ENCODE measurements around the gene RHOBTB3. TPM values are rescaled to one million over a fixed set of nuclear protein-coding genes. Genes with fewer than 3 reads are reported as not detected.
A peak's percentile ranks its signal among the peaks of the same experiment; 100 is the strongest.

RHOBTB3 gene
- total RNA-seq, 1 experiment from 2014 or later = 134 TPM

GRCh38 chr5:95731571-95732554 lies 727 bp downstream of the RHOBTB3 start:
- peak; percentile 41 for DNase-seq (ENCODE audit: low spot score)

- DNase-seq (ENCODE audit: low spot score) = no peak
Observed at GRCh38 chr5:95733107-95733665, 2.0 kb downstream of the RHOBTB3 start.

- no peak for DNase-seq (ENCODE audit: low spot score)
Observed at GRCh38 chr5:95734187-95734586, 3.1 kb downstream of the RHOBTB3 start.

GRCh38 chr5:95734906-95735305 lies 3.8 kb downstream of the RHOBTB3 start:
- DNase-seq (ENCODE audit: low spot score) = no peak

GRCh38 chr5:95735406-95735805 lies 4.3 kb downstream of the RHOBTB3 start:
- no peak for DNase-seq (ENCODE audit: low spot score)

GRCh38 chr5:95738072-95738471 lies 6.9 kb downstream of the RHOBTB3 start:
- no peak for DNase-seq (ENCODE audit: low spot score)

- DNase-seq (ENCODE audit: low spot score) = no peak
Observed at GRCh38 chr5:95738834-95739233, 7.7 kb downstream of the RHOBTB3 start.

GRCh38 chr5:95739857-95740256 lies 8.7 kb downstream of the RHOBTB3 start:
- no peak for DNase-seq (ENCODE audit: low spot score)

- no peak for DNase-seq (ENCODE audit: low spot score)
Observed at GRCh38 chr5:95741458-95741857, 10.3 kb downstream of the RHOBTB3 start.

- no peak for DNase-seq (ENCODE audit: low spot score)
Observed at GRCh38 chr5:95743232-95743631, 12.1 kb downstream of the RHOBTB3 start.

- no peak for DNase-seq (ENCODE audit: low spot score)
Observed at GRCh38 chr5:95743877-95744276, 12.7 kb downstream of the RHOBTB3 start.

GRCh38 chr5:95746194-95746593 lies 15.1 kb downstream of the RHOBTB3 start:
- no peak for DNase-seq (ENCODE audit: low spot score)

GRCh38 chr5:95746722-95747679 lies 15.9 kb downstream of the RHOBTB3 start:
- DNase-seq (ENCODE audit: low spot score) = no peak

- no peak for DNase-seq (ENCODE audit: low spot score)
Observed at GRCh38 chr5:95748133-95748532, 17.0 kb downstream of the RHOBTB3 start.

- no peak for DNase-seq (ENCODE audit: low spot score)
Observed at GRCh38 chr5:95754545-95754944, 23.4 kb downstream of the RHOBTB3 start.

- DNase-seq (ENCODE audit: low spot score) = no peak
Observed at GRCh38 chr5:95759005-95759404, 27.9 kb downstream of the RHOBTB3 start.

- DNase-seq (ENCODE audit: low spot score) = peak; percentile 79
Observed at GRCh38 chr5:95759634-95760033, 28.5 kb downstream of the RHOBTB3 start.

- peak; percentile 96 for DNase-seq (ENCODE audit: low spot score)
Observed at GRCh38 chr5:95760273-95761191, 29.4 kb downstream of the RHOBTB3 start.

- DNase-seq (ENCODE audit: low spot score) = peak; percentile 45
Observed at GRCh38 chr5:95761771-95762651, 30.9 kb downstream of the RHOBTB3 start.

GRCh38 chr5:95762652-95763041 lies 31.5 kb downstream of the RHOBTB3 start:
- DNase-seq (ENCODE audit: low spot score) = no peak

All from H4 (cell line).